ENCODE data around the gene LYPLA2. TPM values are rescaled to one million over a fixed set of nuclear protein-coding genes. Genes with fewer than 3 reads are reported as not detected.

LYPLA2 gene
- total RNA-seq, 1 donor from 2014 or later = 75.5 TPM

- Mint-ChIP-seq H3K27ac (no peak overlapping the region), H3K36me3 (peaks cover 12% of the 10 kb centered on the region), H3K27me3 (ENCODE audit: low read depth) (no peaks in the 10 kb centered on the region), H3K9me3 (no peaks in the 10 kb centered on the region), H3K4me1 (peaks cover 5% of the 10 kb centered on the region), H3K4me3 (no peak overlapping the region)
- DNase-seq (ENCODE audit: low spot score in 2 of 2, unreplicated experiment in 2 of 2) = no peak
- TF ChIP-seq CTCF (IDR thresholded peaks at IDR 0.05; ENCODE audit: unreplicated experiment) = no peak
Measured at GRCh38 chr1:23806280-23806679, 15.3 kb downstream of the LYPLA2 start.

- Mint-ChIP-seq H3K36me3 (peaks cover 15% of the 10 kb centered on the region), H3K4me3 (no peak overlapping the region), H3K4me1 (no peaks in the 10 kb centered on the region), H3K27ac (no peak overlapping the region), H3K27me3 (ENCODE audit: low read depth) (no peaks in the 10 kb centered on the region), H3K9me3 (no peaks in the 10 kb centered on the region)
- no peak for TF ChIP-seq CTCF (IDR thresholded peaks at IDR 0.05; ENCODE audit: unreplicated experiment)
- no peak for DNase-seq (ENCODE audit: low spot score in 2 of 2, unreplicated experiment in 2 of 2)
Measured at GRCh38 chr1:23807453-23807852, 16.5 kb downstream of the LYPLA2 start.

- DNase-seq (ENCODE audit: low spot score in 2 of 2, unreplicated experiment in 2 of 2) = no peak
Measured at GRCh38 chr1:23809751-23810171, 18.8 kb downstream of the LYPLA2 start.

GRCh38 chr1:23810818-23811540 is 20.0 kb downstream of the LYPLA2 start:
- no peak for DNase-seq (ENCODE audit: low spot score in 2 of 2, unreplicated experiment in 2 of 2)
- Mint-ChIP-seq H3K4me3 (no peak overlapping the region), H3K9me3 (no peaks in the 10 kb centered on the region), H3K36me3 (peaks cover 13% of the 10 kb centered on the region), H3K27me3 (ENCODE audit: low read depth) (no peaks in the 10 kb centered on the region), H3K4me1 (no peaks in the 10 kb centered on the region), H3K27ac (no peak overlapping the region)
- no peak for TF ChIP-seq CTCF (IDR thresholded peaks at IDR 0.05; ENCODE audit: unreplicated experiment)

More at GRCh38 chr1:23809751-23810171, 18.8 kb downstream of the LYPLA2 start:
- no peak overlapping the region for H3K4me3 Mint-ChIP-seq
- no peak for TF ChIP-seq CTCF (IDR thresholded peaks at IDR 0.05; ENCODE audit: unreplicated experiment)
- peaks cover 22% of the 10 kb centered on the region for H3K36me3 Mint-ChIP-seq
- H3K27me3 Mint-ChIP-seq (ENCODE audit: low read depth) = no peaks in the 10 kb centered on the region
- no peaks in the 10 kb centered on the region for H3K9me3 Mint-ChIP-seq
- no peaks in the 10 kb centered on the region for H3K4me1 Mint-ChIP-seq
- H3K27ac Mint-ChIP-seq = peak overlapping the region; percentile 15

- Mint-ChIP-seq H3K9me3 (no peaks in the 10 kb centered on the region), H3K27ac (no peak overlapping the region), H3K27me3 (ENCODE audit: low read depth) (no peaks in the 10 kb centered on the region), H3K4me3 (no peak overlapping the region), H3K4me1 (no peaks in the 10 kb centered on the region), H3K36me3 (peaks cover 13% of the 10 kb centered on the region)
- no peak for DNase-seq (ENCODE audit: low spot score in 2 of 2, unreplicated experiment in 2 of 2)
- TF ChIP-seq CTCF (IDR thresholded peaks at IDR 0.05; ENCODE audit: unreplicated experiment) = no peak
Measured at GRCh38 chr1:23814016-23814415, 23.1 kb downstream of the LYPLA2 start.
